Esophagus muscularis mucosa (tissue), 4 donors: ENCODE data around the gene ANKRD33. TPM values are rescaled to one million over a fixed set of nuclear protein-coding genes. Genes with fewer than 3 reads are reported as not detected.

Experiments used
- DNase-seq: peaks from one replicate; pipeline ENCODE4 v3.0.0-alpha.2; 2017; ENCODE audit errors: extremely low spot score
- H3K27ac ChIP-seq, 4 donors: fragments of 200-600 bp; sonication (generic); replicated peaks in 1 of 4; 1 replicate in 3 of 4; 2 replicates in 1 of 4; pipeline ENCODE4 v1.5.1; 2016 to 2019; ENCODE audit warnings: mild to moderate bottlenecking in 1 of 4
- H3K27me3 ChIP-seq, 4 donors: fragments of 200-600 bp; sonication (generic); one replicate each; pipeline versions ENCODE4 v1.5.1 to v1.6.0; 2016 to 2019
- H3K36me3 ChIP-seq, 4 donors: fragments of 200-600 bp; sonication (generic); one replicate each; pipeline ENCODE4 v1.5.1; 2016 to 2019
- H3K4me1 ChIP-seq, 4 donors: fragments of 200-600 bp; sonication (generic); one replicate each; pipeline ENCODE4 v1.5.1; 2016 to 2019
- H3K4me3 ChIP-seq, 4 donors: fragments of 200-600 bp; sonication (generic); 1 replicate in 2 of 4; 2 replicates in 2 of 4; pipeline ENCODE4 v1.5.1; 2016 to 2019; ENCODE audit warnings: mild to moderate bottlenecking in 4 of 4, moderate library complexity in 1 of 4
- H3K9me3 ChIP-seq, 4 donors: fragments of 200-600 bp; sonication (generic); 1 replicate in 3 of 4; 2 replicates in 1 of 4; pipeline ENCODE4 v1.5.1; 2016 to 2019
- CTCF ChIP-seq, 3 experiments: fragments of 200-600 bp in 2 of 3; fragments of 450-650 bp in 1 of 3; sonication (generic) in 2 of 3; IDR thresholded peaks; one replicate each; pipeline ENCODE4 v1.5.1; 2017 to 2019; ENCODE audit warnings: antibody characterized with exemption in 3 of 3, mild to moderate bottlenecking in 2 of 3, moderate library complexity in 1 of 3
- EP300 ChIP-seq: sonication (generic); formaldehyde crosslinking; IDR thresholded peaks from one replicate; pipeline ENCODE4 v1.6.1; 2017; ENCODE audit warnings: antibody characterized with exemption
- POLR2A ChIP-seq: fragments of 450-650 bp; IDR thresholded peaks from one replicate; pipeline ENCODE4 v1.6.1; 2017; ENCODE audit warnings: antibody characterized with exemption, moderate library complexity, mild to moderate bottlenecking, low read depth
- POLR2AphosphoS5 ChIP-seq, 2 donors: sonication (generic); formaldehyde crosslinking; IDR thresholded peaks; one replicate each; pipeline ENCODE4 v1.6.1; 2017; ENCODE audit warnings: antibody characterized with exemption in 2 of 2
- WGBS: methylation state at CpG from one replicate; pipeline ENCODE4 v1.1.5; 2018; 5-methylcytosine and 5-hydroxymethylcytosine counted together
- intact Hi-C: fragments of 100-400 bp; cut with DNase I; formaldehyde crosslinking; loops from one replicate; pipeline ENCODE4 v1.15.1; 2023
- total RNA-seq, 4 donors: library from RNA; depleted of rRNA; stranded (reverse); fragments of >200 nt; gene quantifications; one replicate each; pipeline versions ENCODE4 v1.1.0 to v1.2.1, GENCODE V29; 2016

Gene ANKRD33
- total RNA-seq, 4 donors from 2014 or later: not detected

- Histone ChIP-seq H3K4me3 (no peak overlapping the region), H3K36me3 (no peaks in the 10 kb centered on the region), H3K9me3 (no peaks in the 10 kb centered on the region), H3K27ac (no peak overlapping the region), H3K27me3 (peaks cover 0 to 61% (median 11%) of the 10 kb centered on the region in 4 donors), H3K4me1 (peaks cover 10 to 19% (median 15%) of the 10 kb centered on the region in 4 donors)
- 76% methylated on average over 6 of the region's 6 CpGs for WGBS
- TF ChIP-seq CTCF (IDR thresholded peaks at IDR 0.05): no peak
- TF ChIP-seq POLR2A: no peak
- intact Hi-C loops: no loop called here
- no peak for DNase-seq
Observed at GRCh38 chr12:51871126-51871525, 16.8 kb upstream of the ANKRD33 start.

GRCh38 chr12:51871918-51872688, 15.8 kb upstream of the ANKRD33 start:
- intact Hi-C loops: no loop called here

GRCh38 chr12:51872689-51872981, 15.3 kb upstream of the ANKRD33 start:
- WGBS: 93% methylated on average over 3 of the region's 3 CpGs
- intact Hi-C loops: no loop called here

More at GRCh38 chr12:51871918-51872688, 15.8 kb upstream of the ANKRD33 start:
- no peak for DNase-seq
- no peak overlapping the region for H3K4me3 ChIP-seq
- peaks cover 10 to 19% (median 15%) of the 10 kb centered on the region in 4 donors for H3K4me1 ChIP-seq
- no peak for TF ChIP-seq POLR2A
- no peak for TF ChIP-seq EP300
- no peak for TF ChIP-seq CTCF (IDR thresholded peaks at IDR 0.05)
- TF ChIP-seq POLR2AphosphoS5 (IDR thresholded peaks at IDR 0.05): no peak
- H3K27ac ChIP-seq: no peak overlapping the region
- no peaks in the 10 kb centered on the region for H3K36me3 ChIP-seq
- WGBS: 82% methylated on average over 16 of the region's 17 CpGs
- H3K27me3 ChIP-seq: peaks cover 0 to 54% (median 11%) of the 10 kb centered on the region in 4 donors
- H3K9me3 ChIP-seq: no peaks in the 10 kb centered on the region

GRCh38 chr12:51873251-51873994, 14.5 kb upstream of the ANKRD33 start:
- Histone ChIP-seq H3K9me3 (no peaks in the 10 kb centered on the region), H3K4me1 (peaks cover 10 to 19% (median 14%) of the 10 kb centered on the region in 4 donors), H3K36me3 (no peaks in the 10 kb centered on the region), H3K27ac (no peak overlapping the region), H3K4me3 (no peak overlapping the region), H3K27me3 (peaks cover 0 to 48% (median 11%) of the 10 kb centered on the region in 4 donors)
- intact Hi-C loops: no loop called here
- no peak for DNase-seq
- WGBS: 57% methylated on average over 4 of the region's 8 CpGs
- TF ChIP-seq POLR2A (no peak), POLR2AphosphoS5 (IDR thresholded peaks at IDR 0.05) (no peak), EP300 (no peak), CTCF (IDR thresholded peaks at IDR 0.05) (no peak)

More at GRCh38 chr12:51872689-51872981, 15.3 kb upstream of the ANKRD33 start:
- no peaks in the 10 kb centered on the region for H3K9me3 ChIP-seq
- TF ChIP-seq POLR2AphosphoS5 (IDR thresholded peaks at IDR 0.05) (no peak), EP300 (no peak), POLR2A (no peak), CTCF (IDR thresholded peaks at IDR 0.05) (no peak)
- no peaks in the 10 kb centered on the region for H3K36me3 ChIP-seq
- H3K4me3 ChIP-seq: no peak overlapping the region
- H3K27me3 ChIP-seq: peaks cover 0 to 54% (median 11%) of the 10 kb centered on the region in 4 donors
- no peak overlapping the region for H3K27ac ChIP-seq
- no peak for DNase-seq
- peaks cover 10 to 19% (median 15%) of the 10 kb centered on the region in 4 donors for H3K4me1 ChIP-seq
